H1 (cell line): ENCODE results near the gene TMEM114. TPM values are rescaled to one million over a fixed set of nuclear protein-coding genes. Genes with fewer than 3 reads are reported as not detected.

Experiments used
- CTCF ChIA-PET: fragments of 300-600 bp; sonication (Branson Sonifier 250); formaldehyde crosslinking; loops from one replicate; lab custom pipeline; 2021; ENCODE audit not compliant: partially characterized antibody; lab: Charles Lee
- POLR2A ChIA-PET: fragments of 300-600 bp; sonication (Branson Sonifier 250); formaldehyde crosslinking; loops from one replicate; lab custom pipeline; 2021; ENCODE audit warnings: inconsistent platforms; ENCODE audit not compliant: partially characterized antibody; lab: Charles Lee
- DNase-seq, 2 experiments: peaks; one replicate each; pipeline versions ENCODE4 v3.0.0 to v3.0.0-alpha.2; 2010 to 2022; ENCODE audit warnings: low spot score in 2 of 2, low read depth in 1 of 2, mixed read lengths in 1 of 2
- FAIRE-seq: peaks from 2 replicates; lab custom pipeline; 2011; peaks lifted over from hg19 to GRCh38; lab: Jason Lieb, UNC
- H2AFZ ChIP-seq: 2 replicates; pipeline ENCODE4 v1.8.1; 2012; ENCODE audit warnings: low read length, inconsistent platforms
- H2AK5ac ChIP-seq: 2 replicates; pipeline ENCODE4 v1.6.1; 2013; ENCODE audit warnings: low read depth, low read length
- H2BK120ac ChIP-seq: replicated peaks from 2 replicates; pipeline ENCODE3; 2013; ENCODE audit warnings: low read depth, low read length, inconsistent platforms
- H2BK12ac ChIP-seq: 2 replicates; pipeline ENCODE4 v1.6.1; 2013; ENCODE audit warnings: low read depth, low read length
- H2BK15ac ChIP-seq: 2 replicates; pipeline ENCODE4 v1.6.1; 2013; ENCODE audit warnings: low read length
- H2BK20ac ChIP-seq: 2 replicates; pipeline ENCODE4 v1.6.1; 2013; ENCODE audit warnings: low read length
- H2BK5ac ChIP-seq: 2 replicates; pipeline ENCODE4 v1.6.1; 2013; ENCODE audit warnings: low read depth, low read length
- H3K14ac ChIP-seq: 2 replicates; pipeline ENCODE4 v1.6.1; 2013; ENCODE audit warnings: inconsistent platforms; ENCODE audit not compliant: insufficient read length
- H3K18ac ChIP-seq: 2 replicates; pipeline ENCODE4 v1.6.1; 2013; ENCODE audit warnings: low read length; ENCODE audit errors: extremely low read depth
- H3K23ac ChIP-seq: 2 replicates; pipeline ENCODE4 v1.6.1; 2013; ENCODE audit warnings: inconsistent platforms; ENCODE audit not compliant: insufficient read length
- H3K23me2 ChIP-seq: 2 replicates; pipeline ENCODE4 v1.6.1; 2013; ENCODE audit warnings: low read depth, low read length
- H3K27ac ChIP-seq: 2 replicates; pipeline ENCODE4 v1.6.1; 2011; ENCODE audit warnings: low read depth, low read length, inconsistent platforms
- H3K27me3 ChIP-seq, 4 experiments: replicated peaks in 1 of 4; 1 replicate in 1 of 4; 2 replicates in 3 of 4; pipeline versions ENCODE4 v1.6.1 to v1.8.1; 2011 to 2013; ENCODE audit warnings: low read length in 3 of 4, mild to moderate bottlenecking in 3 of 4, inconsistent platforms in 2 of 4, mixed read lengths in 2 of 4, moderate library complexity in 1 of 4; ENCODE audit not compliant: control insufficient read depth in 3 of 4, insufficient read depth in 3 of 4; ENCODE audit errors: extremely low read depth in 1 of 4
- H3K36me3 ChIP-seq, 4 experiments: 2 replicates each; pipeline versions ENCODE4 v1.6.1 to v1.8.1; 2011 to 2013; ENCODE audit warnings: mild to moderate bottlenecking in 4 of 4, low read length in 3 of 4, moderate library complexity in 2 of 4, control low read depth in 1 of 4, inconsistent platforms in 1 of 4; ENCODE audit not compliant: insufficient read depth in 4 of 4, control insufficient read depth in 2 of 4
- H3K4ac ChIP-seq: replicated peaks from 2 replicates; pipeline ENCODE3; 2013; ENCODE audit warnings: low read length, low read depth, mixed read lengths, inconsistent platforms; ENCODE audit not compliant: insufficient read length
- H3K4me1 ChIP-seq, 4 experiments: replicated peaks in 1 of 4; 1 replicate in 1 of 4; 2 replicates in 3 of 4; pipeline versions ENCODE4 v1.6.1 to v1.8.1; 2011 to 2013; ENCODE audit warnings: low read length in 3 of 4, inconsistent platforms in 2 of 4, mixed read lengths in 1 of 4; ENCODE audit not compliant: insufficient read depth in 4 of 4, control insufficient read depth in 3 of 4
- H3K4me2 ChIP-seq, 2 experiments: 2 replicates each; pipeline versions ENCODE4 v1.6.1 to v1.8.1; 2011 to 2013; ENCODE audit warnings: low read depth in 2 of 2, low read length in 2 of 2, control low read depth in 1 of 2, inconsistent platforms in 1 of 2, mild to moderate bottlenecking in 1 of 2; ENCODE audit not compliant: insufficient read depth in 1 of 2
- H3K4me3 ChIP-seq, 4 experiments: fragments of 200-600, 300-600 bp in 1 of 4; sonication (generic), shearing (Covaris generic), sonication (Bioruptor Twin) in 1 of 4; 2 replicates each; pipeline versions ENCODE4 v1.5.1 to v1.8.1; 2011 to 2016; ENCODE audit warnings: low read length in 4 of 4, low read depth in 3 of 4, control low read depth in 2 of 4, inconsistent platforms in 2 of 4, mild to moderate bottlenecking in 2 of 4, mixed read lengths in 1 of 4, moderate library complexity in 1 of 4; ENCODE audit not compliant: insufficient read depth in 2 of 4; ENCODE audit errors: extremely low read depth in 1 of 4
- H3K56ac ChIP-seq: replicated peaks from 2 replicates; pipeline ENCODE3; 2013; ENCODE audit warnings: low read depth, mild to moderate bottlenecking, mixed read lengths, low read length, inconsistent platforms; ENCODE audit not compliant: insufficient read length
- H3K79me1 ChIP-seq: 2 replicates; pipeline ENCODE4 v1.6.1; 2013; ENCODE audit warnings: low read depth, low read length, control low read depth
- H3K79me2 ChIP-seq, 2 experiments: 2 replicates each; pipeline versions ENCODE4 v1.6.1 to v1.8.1; 2012 to 2013; ENCODE audit warnings: low read length in 2 of 2, mild to moderate bottlenecking in 2 of 2, inconsistent platforms in 1 of 2; ENCODE audit not compliant: insufficient read depth in 2 of 2, control insufficient read depth in 1 of 2
- H3K9ac ChIP-seq, 4 experiments: replicated peaks in 1 of 4; 1 replicate in 1 of 4; 2 replicates in 3 of 4; pipeline versions ENCODE4 v1.6.1 to v1.8.1; 2011 to 2013; ENCODE audit warnings: low read depth in 3 of 4, low read length in 3 of 4, control low read depth in 2 of 4, mild to moderate bottlenecking in 2 of 4, moderate library complexity in 2 of 4, inconsistent platforms in 1 of 4; ENCODE audit errors: extremely low read depth in 1 of 4
- H3K9me3 ChIP-seq, 2 experiments: 2 replicates each; pipeline versions ENCODE4 v1.6.1 to v1.8.1; 2012 to 2013; ENCODE audit warnings: mild to moderate bottlenecking in 2 of 2, moderate library complexity in 2 of 2, control low read depth in 1 of 2, inconsistent platforms in 1 of 2, low read depth in 1 of 2, low read length in 1 of 2, mixed read lengths in 1 of 2; ENCODE audit not compliant: insufficient read depth in 2 of 2
- H4K20me1 ChIP-seq, 2 experiments: replicated peaks in 1 of 2; 2 replicates each; pipeline versions ENCODE3 to v1.8.1; 2011 to 2013; ENCODE audit warnings: inconsistent platforms in 2 of 2, low read length in 2 of 2, mild to moderate bottlenecking in 1 of 2; ENCODE audit not compliant: insufficient read depth in 2 of 2, control insufficient read depth in 1 of 2
- H4K5ac ChIP-seq: 2 replicates; pipeline ENCODE4 v1.6.1; 2013; ENCODE audit warnings: low read length, low read depth, mixed read lengths, inconsistent platforms; ENCODE audit not compliant: insufficient read length
- H4K8ac ChIP-seq: 2 replicates; pipeline ENCODE4 v1.8.0; 2013; ENCODE audit warnings: mild to moderate bottlenecking, moderate library complexity, low read length, inconsistent platforms; ENCODE audit not compliant: insufficient read depth; ENCODE audit errors: extremely low read depth
- H4K91ac ChIP-seq: replicated peaks from 2 replicates; pipeline ENCODE3; 2013; ENCODE audit warnings: low read length, mixed read lengths, inconsistent platforms; ENCODE audit not compliant: insufficient read length
- BACH1 ChIP-seq: IDR thresholded peaks from 2 replicates; pipeline ENCODE4 v1.6.1; 2012; ENCODE audit warnings: low read length, improper control_type of control experiment
- FOSL1 ChIP-seq: IDR thresholded peaks from 2 replicates; pipeline ENCODE4 v1.6.1; 2011; ENCODE audit warnings: mild to moderate bottlenecking, low read depth, low read length, moderate library complexity; ENCODE audit not compliant: insufficient read depth
- HDAC2 ChIP-seq, 2 experiments: fragments of 300-600 bp in 1 of 2; sonication (generic) in 1 of 2; IDR thresholded peaks; 2 replicates each; pipeline ENCODE4 v1.6.1; 2011 to 2012; ENCODE audit warnings: low read depth in 2 of 2, low read length in 2 of 2, mild to moderate bottlenecking in 2 of 2, moderate library complexity in 2 of 2, borderline replicate concordance in 1 of 2, inconsistent platforms in 1 of 2
- JUN ChIP-seq: IDR thresholded peaks from 2 replicates; pipeline ENCODE4 v1.6.1; 2011; ENCODE audit warnings: low read depth, mild to moderate bottlenecking, improper control_type of control experiment, low read length
- KDM1A ChIP-seq: fragments of 200-600, 300-600 bp; sonication (generic); IDR thresholded peaks from 2 replicates; pipeline ENCODE4 v1.7.1; 2016; ENCODE audit warnings: mild to moderate bottlenecking, low read length, borderline replicate concordance
- POU5F1 ChIP-seq: IDR thresholded peaks from 2 replicates; pipeline ENCODE4 v1.6.1; 2011; ENCODE audit warnings: low read depth, mild to moderate bottlenecking, low read length, moderate library complexity
- WGBS, 2 experiments: shearing (Covaris generic) in 1 of 2; methylation state at CpG; one replicate each; pipeline versions ENCODE4 v1.1.6 to v1.1.7; 2013 to 2015; ENCODE audit warnings: low lambda C conversion rate in 2 of 2, mixed read lengths in 2 of 2, inconsistent platforms in 1 of 2, low coverage in 1 of 2, missing lambda C conversion rate in 1 of 2; ENCODE audit not compliant: insufficient replicate concordance in 2 of 2, insufficient coverage in 1 of 2, insufficient read length in 1 of 2; ENCODE audit errors: extremely low coverage in 1 of 2, missing lambda C conversion rate in 1 of 2; 5-methylcytosine and 5-hydroxymethylcytosine counted together
- polyA plus RNA-seq, 7 experiments: library from polyadenylated mRNA; depleted of rRNA in 3 of 7; stranded (reverse) in 5 of 7; unstranded in 2 of 7; fragments of >200 nt in 5 of 7; fragments of 200-250 nt in 2 of 7; gene quantifications; 1 replicate in 5 of 7; 2 replicates in 1 of 7; 4 replicates in 1 of 7; pipeline versions ENCODE4 v1.2.1 to v1.2.3, GENCODE V29; 2011 to 2013; ENCODE audit warnings: missing spikeins in 2 of 7, mixed read lengths in 2 of 7
- total RNA-seq: library from RNA; stranded (reverse); fragmentation: NEBNext Ultra II Directional; extraction: Animal tissue kit (Norgen Biotek cat#: 25700); gene quantifications from 2 replicates; pipeline ENCODE4 v1.2.1, GENCODE V29; 2021
- TF ChIP-seq, protein P1 (sequence below): IDR thresholded peaks from 2 replicates; pipeline ENCODE4 v1.6.1; 2011; ENCODE audit warnings: low read length, improper control_type of control experiment

The TMEM114 gene
- total and polyA plus RNA-seq, 2 of the 8 experiments (the other 6 are each of a cell fraction or from before 2014, with no cell fraction given): 1.6 to 2.9 TPM

DNA sequence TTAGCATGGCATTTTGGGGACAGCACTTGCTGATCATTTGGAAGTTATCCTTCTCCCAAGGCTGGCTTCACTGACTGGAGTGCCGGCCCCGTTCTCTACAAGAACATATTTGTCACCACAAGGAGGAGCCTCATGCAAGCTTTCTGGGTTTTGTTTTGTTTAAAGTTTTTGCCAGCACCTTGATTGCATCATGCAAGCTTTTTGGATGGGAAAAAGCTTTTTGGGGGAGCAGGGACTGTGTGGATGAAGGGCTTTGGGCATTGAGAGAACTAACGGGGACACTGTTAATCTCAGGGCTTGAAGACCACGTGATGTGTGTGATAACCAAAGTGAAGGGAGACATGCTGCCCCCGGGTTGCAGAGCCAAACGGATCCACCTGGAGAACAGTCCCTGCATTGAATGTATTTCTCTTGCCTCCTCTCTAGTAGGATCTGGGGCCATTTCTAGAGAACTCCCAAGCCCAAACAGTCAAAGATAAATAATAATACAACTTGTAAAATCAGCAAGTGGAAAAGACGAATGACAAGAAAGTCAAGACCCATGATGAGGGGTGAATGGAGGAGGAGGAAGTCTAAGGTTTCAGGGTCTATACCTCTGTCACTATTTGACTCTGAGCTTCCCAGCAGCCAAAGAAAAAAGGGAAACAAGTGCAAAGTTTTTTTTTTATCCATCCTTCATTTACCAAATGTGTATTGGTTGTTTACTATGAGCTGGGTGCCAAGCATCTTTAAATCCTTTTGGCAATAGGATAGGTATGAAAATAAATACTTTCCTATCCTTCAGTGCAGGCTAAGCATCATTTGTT, 17.2 kb downstream of the TMEM114 start:
- H4K8ac ChIP-seq: no peak overlapping the region; the same call in 1 of the 2 replicates
- peak overlapping the region; percentile 66; the same call in 1 of the 2 replicates for H2BK15ac ChIP-seq
- ChIA-PET CTCF (interaction anchor here (1.0 to 12.6 kb wide), 10 partner anchors 12 to 312 kb away, joined by 3 to 416 read pairs (median 12); partner anchors contain the start of genes METTL22 and TMEM114), POLR2A (interaction anchor here (0.6 to 4.0 kb wide), 7 partner anchors 11 to 170 kb away, joined by 3 to 13 read pairs (median 10); partner anchors contain the start of gene TMEM114)
- H3K4me2 ChIP-seq: no peak overlapping the region
- H3K4me1 ChIP-seq: peaks cover 2 to 28% (median 6%) of the 10 kb centered on the region in 4 experiments; a peak in 6 of 7 replicates
- peak overlapping the region; percentile 93 for H2BK5ac ChIP-seq
- H4K91ac ChIP-seq: peak overlapping the region; percentile 89
- DNase-seq: peak in 1 of 2 experiments; percentile 69
- H3K56ac ChIP-seq: no peak overlapping the region
- H3K14ac ChIP-seq: no peak overlapping the region
- no peaks in the 10 kb centered on the region for H3K36me3 ChIP-seq
- H4K20me1 ChIP-seq: peaks cover 0 to 2% of the 10 kb centered on the region in 2 experiments
- no peak overlapping the region for H3K4ac ChIP-seq
- no peaks in the 10 kb centered on the region for H3K79me1 ChIP-seq
- peak overlapping the region; percentile 96 for H2BK12ac ChIP-seq
- H3K27ac ChIP-seq: no peak overlapping the region
- H3K4me3 ChIP-seq: no peak overlapping the region
- no peaks in the 10 kb centered on the region for H3K79me2 ChIP-seq
- no peaks in the 10 kb centered on the region for H3K9me3 ChIP-seq
- no peak overlapping the region for H2BK20ac ChIP-seq
- H3K27me3 ChIP-seq: no peaks in the 10 kb centered on the region; a peak in 2 of 7 replicates
- 51% methylated on average over 7 of the region's 7 CpGs; no CpG with 5 or more reads in 1 of the 2 experiments for WGBS, 2 experiments
- no peak overlapping the region; the same call in 1 of the 2 replicates for H2AK5ac ChIP-seq
- peaks cover 5% of the 10 kb centered on the region for H3K23me2 ChIP-seq
- peak overlapping the region; percentile 81 for H3K18ac ChIP-seq
- H3K23ac ChIP-seq: no peak overlapping the region
- FAIRE-seq: peak; percentile 63
- H2BK120ac ChIP-seq: peak overlapping the region; percentile 52
- H3K9ac ChIP-seq: no peak overlapping the region
- peak overlapping the region; percentile 77 for H4K5ac ChIP-seq
- H2AFZ ChIP-seq: 0 out of 2 replicates have a peak overlapping the region, but pooled peaks have one; percentile 52
- TF ChIP-seq HDAC2 (IDR thresholded peaks at IDR 0.05; ENCODE audit: borderline replicate concordance in 1 of 2, low read depth in 2 of 2, low read length in 2 of 2): peak in 1 of 2 experiments; percentile 97; a peak in 1 of 4 replicates
- TF ChIP-seq KDM1A: peak; percentile 98
- TF ChIP-seq JUN: 0 out of 2 replicates have a peak, but pooled peaks have one; percentile 40
- TF ChIP-seq, protein P1, sequence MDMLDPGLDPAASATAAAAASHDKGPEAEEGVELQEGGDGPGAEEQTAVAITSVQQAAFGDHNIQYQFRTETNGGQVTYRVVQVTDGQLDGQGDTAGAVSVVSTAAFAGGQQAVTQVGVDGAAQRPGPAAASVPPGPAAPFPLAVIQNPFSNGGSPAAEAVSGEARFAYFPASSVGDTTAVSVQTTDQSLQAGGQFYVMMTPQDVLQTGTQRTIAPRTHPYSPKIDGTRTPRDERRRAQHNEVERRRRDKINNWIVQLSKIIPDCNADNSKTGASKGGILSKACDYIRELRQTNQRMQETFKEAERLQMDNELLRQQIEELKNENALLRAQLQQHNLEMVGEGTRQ: peak; percentile 53; the same call in 1 of the 2 replicates
- TF ChIP-seq FOSL1: no peak
- TF ChIP-seq POU5F1: no peak
- TF ChIP-seq BACH1: no peak
